GM12872 (cell line): ENCODE measurements around the gene ABCA12.

ENCODE experiments used
- TF ChIP-seq, protein P1 (sequence below): IDR thresholded peaks from 3 replicates; pipeline ENCODE4 v1.5.1; 2011; ENCODE audit warnings: low read depth, mild to moderate bottlenecking, low read length, moderate library complexity; ENCODE audit not compliant: insufficient read depth

Gene ABCA12, protein sequence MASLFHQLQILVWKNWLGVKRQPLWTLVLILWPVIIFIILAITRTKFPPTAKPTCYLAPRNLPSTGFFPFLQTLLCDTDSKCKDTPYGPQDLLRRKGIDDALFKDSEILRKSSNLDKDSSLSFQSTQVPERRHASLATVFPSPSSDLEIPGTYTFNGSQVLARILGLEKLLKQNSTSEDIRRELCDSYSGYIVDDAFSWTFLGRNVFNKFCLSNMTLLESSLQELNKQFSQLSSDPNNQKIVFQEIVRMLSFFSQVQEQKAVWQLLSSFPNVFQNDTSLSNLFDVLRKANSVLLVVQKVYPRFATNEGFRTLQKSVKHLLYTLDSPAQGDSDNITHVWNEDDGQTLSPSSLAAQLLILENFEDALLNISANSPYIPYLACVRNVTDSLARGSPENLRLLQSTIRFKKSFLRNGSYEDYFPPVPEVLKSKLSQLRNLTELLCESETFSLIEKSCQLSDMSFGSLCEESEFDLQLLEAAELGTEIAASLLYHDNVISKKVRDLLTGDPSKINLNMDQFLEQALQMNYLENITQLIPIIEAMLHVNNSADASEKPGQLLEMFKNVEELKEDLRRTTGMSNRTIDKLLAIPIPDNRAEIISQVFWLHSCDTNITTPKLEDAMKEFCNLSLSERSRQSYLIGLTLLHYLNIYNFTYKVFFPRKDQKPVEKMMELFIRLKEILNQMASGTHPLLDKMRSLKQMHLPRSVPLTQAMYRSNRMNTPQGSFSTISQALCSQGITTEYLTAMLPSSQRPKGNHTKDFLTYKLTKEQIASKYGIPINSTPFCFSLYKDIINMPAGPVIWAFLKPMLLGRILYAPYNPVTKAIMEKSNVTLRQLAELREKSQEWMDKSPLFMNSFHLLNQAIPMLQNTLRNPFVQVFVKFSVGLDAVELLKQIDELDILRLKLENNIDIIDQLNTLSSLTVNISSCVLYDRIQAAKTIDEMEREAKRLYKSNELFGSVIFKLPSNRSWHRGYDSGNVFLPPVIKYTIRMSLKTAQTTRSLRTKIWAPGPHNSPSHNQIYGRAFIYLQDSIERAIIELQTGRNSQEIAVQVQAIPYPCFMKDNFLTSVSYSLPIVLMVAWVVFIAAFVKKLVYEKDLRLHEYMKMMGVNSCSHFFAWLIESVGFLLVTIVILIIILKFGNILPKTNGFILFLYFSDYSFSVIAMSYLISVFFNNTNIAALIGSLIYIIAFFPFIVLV (N-terminal part only)

DNA sequence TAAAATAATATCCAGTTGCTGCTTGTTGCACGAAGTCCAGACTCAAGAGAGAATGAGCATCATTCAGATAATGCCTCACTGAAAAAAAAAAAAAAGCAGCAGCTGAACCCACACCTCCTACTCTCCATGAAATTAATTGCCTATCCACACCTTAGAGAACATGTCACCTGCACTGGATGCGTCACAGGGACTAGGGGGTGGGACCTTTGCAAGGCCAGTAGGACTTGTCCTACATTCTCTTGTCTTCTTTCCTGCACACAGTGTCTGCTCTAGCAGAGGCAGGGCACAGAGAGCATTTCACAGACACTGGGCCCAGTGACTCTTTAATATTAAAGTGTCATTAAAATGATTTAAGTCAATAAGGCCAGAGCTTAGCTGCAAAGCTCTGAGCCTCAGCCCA, at the start of gene ABCA12:
ABCA12 (minus strand) TSS at position 148 of the 400 bp plus-strand sequence. CDS start 418 bp downstream, outside the sequence.
- TF ChIP-seq, protein P1, sequence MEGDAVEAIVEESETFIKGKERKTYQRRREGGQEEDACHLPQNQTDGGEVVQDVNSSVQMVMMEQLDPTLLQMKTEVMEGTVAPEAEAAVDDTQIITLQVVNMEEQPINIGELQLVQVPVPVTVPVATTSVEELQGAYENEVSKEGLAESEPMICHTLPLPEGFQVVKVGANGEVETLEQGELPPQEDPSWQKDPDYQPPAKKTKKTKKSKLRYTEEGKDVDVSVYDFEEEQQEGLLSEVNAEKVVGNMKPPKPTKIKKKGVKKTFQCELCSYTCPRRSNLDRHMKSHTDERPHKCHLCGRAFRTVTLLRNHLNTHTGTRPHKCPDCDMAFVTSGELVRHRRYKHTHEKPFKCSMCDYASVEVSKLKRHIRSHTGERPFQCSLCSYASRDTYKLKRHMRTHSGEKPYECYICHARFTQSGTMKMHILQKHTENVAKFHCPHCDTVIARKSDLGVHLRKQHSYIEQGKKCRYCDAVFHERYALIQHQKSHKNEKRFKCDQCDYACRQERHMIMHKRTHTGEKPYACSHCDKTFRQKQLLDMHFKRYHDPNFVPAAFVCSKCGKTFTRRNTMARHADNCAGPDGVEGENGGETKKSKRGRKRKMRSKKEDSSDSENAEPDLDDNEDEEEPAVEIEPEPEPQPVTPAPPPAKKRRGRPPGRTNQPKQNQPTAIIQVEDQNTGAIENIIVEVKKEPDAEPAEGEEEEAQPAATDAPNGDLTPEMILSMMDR = no peak

DNA sequence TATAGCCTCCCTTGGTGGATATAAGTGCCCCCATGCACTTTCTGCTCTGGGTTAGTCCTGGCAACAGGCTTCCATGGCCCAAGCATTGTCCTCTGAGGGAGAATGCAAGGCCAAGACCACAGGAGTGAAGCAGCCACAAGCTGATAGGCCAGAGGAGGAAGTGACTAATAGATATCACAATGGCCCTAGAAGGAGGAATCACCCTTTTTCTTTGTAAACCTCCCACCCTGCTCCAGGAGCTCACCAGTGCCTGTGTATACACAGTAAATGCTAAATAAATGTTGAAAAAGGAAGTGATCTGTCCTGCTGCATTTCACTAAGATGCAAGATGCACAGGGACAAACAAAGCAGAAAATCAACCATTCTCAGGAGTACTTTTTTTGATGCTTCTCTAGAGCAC, 49.7 kb upstream of the ABCA12 start:
- TF ChIP-seq, protein P1 = no peak

DNA sequence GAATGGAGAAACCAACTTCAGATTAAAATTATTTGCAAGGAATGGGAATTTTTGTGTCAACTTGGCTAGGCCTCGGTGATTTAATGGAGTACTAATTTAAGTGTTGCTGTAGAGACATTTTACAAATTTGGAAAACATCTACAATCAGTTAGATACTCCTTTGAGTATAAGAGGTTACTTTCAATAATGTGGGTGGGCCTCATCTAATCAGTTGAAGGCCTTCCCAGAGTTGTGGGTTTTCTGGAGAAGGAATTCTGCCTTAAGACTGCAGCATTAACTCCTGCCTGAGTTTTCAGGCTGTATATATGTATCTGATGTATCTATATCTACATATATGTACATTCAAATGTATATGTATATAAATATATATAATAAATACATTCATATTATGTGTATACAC, 47.6 kb upstream of the ABCA12 start:
- TF ChIP-seq, protein P1 = no peak

DNA sequence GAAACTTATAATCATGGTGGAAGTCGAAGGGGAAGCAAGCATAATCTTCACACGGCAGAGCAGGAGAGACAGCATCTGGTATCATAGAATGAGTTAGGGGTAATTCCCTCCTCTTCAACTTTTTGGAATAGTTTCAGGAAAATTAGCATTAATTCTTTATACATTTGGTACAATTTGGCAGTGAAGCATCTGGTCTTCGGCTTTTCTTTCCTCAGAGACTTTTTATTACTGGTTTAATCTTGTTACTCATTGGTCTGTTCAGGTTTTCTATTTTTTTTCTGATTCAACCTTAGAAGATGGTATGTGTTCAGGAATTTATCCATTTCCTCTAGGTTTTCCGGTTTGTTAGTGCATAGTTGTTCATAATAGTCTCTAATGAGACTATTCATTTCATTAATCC, 39.7 kb upstream of the ABCA12 start:
- TF ChIP-seq, protein P1 = no peak

DNA sequence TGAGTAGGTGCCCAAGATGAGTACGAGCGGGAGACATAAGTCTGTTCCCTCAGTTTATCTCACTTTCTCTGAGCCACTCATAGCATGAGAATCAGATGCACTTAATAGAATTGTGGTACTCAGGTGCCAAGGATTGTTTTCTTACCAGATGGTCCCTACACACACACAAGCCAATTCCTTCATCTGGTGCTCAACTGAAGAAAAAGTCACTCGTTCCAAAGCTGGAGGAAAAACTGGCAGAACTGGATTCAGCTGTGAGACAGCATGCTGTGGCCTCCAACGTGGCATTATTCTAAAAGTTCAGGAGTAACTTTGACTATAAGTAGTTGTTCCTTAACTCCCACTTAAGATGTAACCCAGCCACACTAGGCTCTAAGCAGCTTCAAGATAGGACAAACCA, 33.4 kb upstream of the ABCA12 start:
- TF ChIP-seq, protein P1 = no peak

DNA sequence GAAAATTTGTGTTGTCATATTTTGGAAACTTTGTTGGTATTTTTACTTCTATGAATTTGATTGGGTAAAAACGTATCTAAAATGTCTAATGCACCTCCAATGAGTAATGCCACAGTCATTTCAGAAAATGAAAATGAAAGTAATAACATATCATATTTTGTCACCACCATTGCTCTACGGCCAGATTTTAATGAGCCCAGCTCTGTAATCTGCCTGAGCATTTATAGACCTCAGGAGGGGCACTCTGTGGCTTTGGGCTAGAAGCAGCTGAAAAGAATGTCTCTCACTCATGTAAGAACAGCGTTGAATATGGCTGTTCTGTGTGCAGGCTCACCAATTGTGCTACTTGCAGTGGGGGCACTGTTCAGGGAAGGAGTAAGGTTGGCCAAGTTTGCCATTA, 32.7 kb upstream of the ABCA12 start:
- TF ChIP-seq, protein P1 = no peak
